Suprapubic skin (tissue), 4 donors: ENCODE data around the gene THRB. TPM values are rescaled to one million over a fixed set of nuclear protein-coding genes. Genes with fewer than 3 reads are reported as not detected.

ENCODE experiments used
- DNase-seq, 2 donors: peaks; one replicate each; pipeline ENCODE4 v3.0.0-alpha.2; 2019; ENCODE audit warnings: low spot score in 2 of 2
- H3K27ac ChIP-seq: fragments of 200-600 bp; sonication (generic); one replicate; pipeline ENCODE4 v1.5.1; 2019
- H3K27me3 ChIP-seq: fragments of 200-600 bp; sonication (generic); one replicate; pipeline ENCODE4 v1.5.1; 2019
- H3K36me3 ChIP-seq: fragments of 200-600 bp; sonication (generic); one replicate; pipeline ENCODE4 v1.5.1; 2019
- H3K4me1 ChIP-seq: fragments of 200-600 bp; sonication (generic); one replicate; pipeline ENCODE4 v1.5.1; 2019
- H3K4me3 ChIP-seq: fragments of 200-600 bp; sonication (generic); one replicate; pipeline ENCODE4 v1.5.1; 2019; ENCODE audit warnings: mild to moderate bottlenecking
- H3K9me3 ChIP-seq: fragments of 200-600 bp; sonication (generic); one replicate; pipeline ENCODE4 v1.5.1; 2019
- CTCF ChIP-seq, 2 donors: fragments of 200-600 bp in 1 of 2; fragments of 450-650 bp in 1 of 2; sonication (generic) in 1 of 2; IDR thresholded peaks; one replicate each; pipeline ENCODE4 v1.5.1; 2016 to 2019; ENCODE audit warnings: antibody characterized with exemption in 2 of 2, mild to moderate bottlenecking in 1 of 2, moderate library complexity in 1 of 2
- EP300 ChIP-seq: sonication (generic); formaldehyde crosslinking; IDR thresholded peaks from one replicate; pipeline ENCODE4 v1.6.1; 2017; ENCODE audit warnings: antibody characterized with exemption
- POLR2A ChIP-seq, 2 donors: fragments of 450-650 bp; IDR thresholded peaks; one replicate each; pipeline ENCODE4 v1.6.1; 2017; ENCODE audit warnings: antibody characterized with exemption in 2 of 2, mild to moderate bottlenecking in 2 of 2, moderate library complexity in 2 of 2
- POLR2AphosphoS5 ChIP-seq, 3 donors: sonication (generic); formaldehyde crosslinking; IDR thresholded peaks; one replicate each; pipeline ENCODE4 v1.6.1; 2017; ENCODE audit warnings: antibody characterized with exemption in 3 of 3
- WGBS: methylation state at CpG from one replicate; pipeline ENCODE4 v1.1.5; 2018; 5-methylcytosine and 5-hydroxymethylcytosine counted together
- total RNA-seq, 4 donors: library from RNA; depleted of rRNA; stranded (reverse); fragments of >200 nt; gene quantifications; one replicate each; pipeline ENCODE4 v1.1.0, GENCODE V29; 2016

THRB gene
- total RNA-seq, 4 donors from 2014 or later, result 16.6 to 32.9 (median 24.4) TPM

- Histone ChIP-seq H3K36me3 (no peaks in the 10 kb centered on the region), H3K4me3 (no peak overlapping the region), H3K27ac (no peak overlapping the region), H3K4me1 (no peaks in the 10 kb centered on the region), H3K27me3 (no peaks in the 10 kb centered on the region), H3K9me3 (no peaks in the 10 kb centered on the region)
- 88% methylated on average over 3 of the region's 3 CpGs for WGBS
- no peak for DNase-seq
- no peak for TF ChIP-seq EP300
- TF ChIP-seq POLR2A (IDR thresholded peaks at IDR 0.05), result no peak
- no peak for TF ChIP-seq CTCF (IDR thresholded peaks at IDR 0.05)
- TF ChIP-seq POLR2AphosphoS5 (IDR thresholded peaks at IDR 0.05), result no peak
Measured at GRCh38 chr3:24271228-24271627, 223.4 kb downstream of the THRB start.

GRCh38 chr3:24270744-24271143, 223.9 kb downstream of the THRB start:
- Histone ChIP-seq H3K27me3 (no peaks in the 10 kb centered on the region), H3K27ac (no peak overlapping the region), H3K36me3 (no peaks in the 10 kb centered on the region), H3K4me3 (no peak overlapping the region), H3K9me3 (no peaks in the 10 kb centered on the region), H3K4me1 (no peaks in the 10 kb centered on the region)
- DNase-seq, result no peak
- 86% methylated on average over 1 of the region's 1 CpG for WGBS
- TF ChIP-seq POLR2AphosphoS5 (IDR thresholded peaks at IDR 0.05) (no peak), EP300 (no peak), POLR2A (IDR thresholded peaks at IDR 0.05) (no peak), CTCF (IDR thresholded peaks at IDR 0.05) (no peak)

- Histone ChIP-seq H3K27ac (no peak overlapping the region), H3K4me1 (no peaks in the 10 kb centered on the region), H3K9me3 (no peaks in the 10 kb centered on the region), H3K27me3 (no peaks in the 10 kb centered on the region), H3K36me3 (no peaks in the 10 kb centered on the region), H3K4me3 (no peak overlapping the region)
- no peak for DNase-seq
- TF ChIP-seq POLR2A (IDR thresholded peaks at IDR 0.05) (no peak), CTCF (IDR thresholded peaks at IDR 0.05) (no peak), EP300 (no peak), POLR2AphosphoS5 (IDR thresholded peaks at IDR 0.05) (no peak)
- 60% methylated on average over 2 of the region's 2 CpGs for WGBS
Measured at GRCh38 chr3:24270204-24270691, 224.4 kb downstream of the THRB start.

GRCh38 chr3:24264748-24265158, 229.9 kb downstream of the THRB start:
- H3K9me3 ChIP-seq, result no peaks in the 10 kb centered on the region
- no peaks in the 10 kb centered on the region for H3K27me3 ChIP-seq
- no peak overlapping the region for H3K27ac ChIP-seq
- no peaks in the 10 kb centered on the region for H3K36me3 ChIP-seq
- TF ChIP-seq CTCF (IDR thresholded peaks at IDR 0.05), result peak; percentile 56 to 65
- no peak for TF ChIP-seq POLR2A (IDR thresholded peaks at IDR 0.05)
- H3K4me3 ChIP-seq, result no peak overlapping the region
- WGBS, result 53% methylated on average over 3 of the region's 3 CpGs
- no peaks in the 10 kb centered on the region for H3K4me1 ChIP-seq
- no peak for DNase-seq

- Histone ChIP-seq H3K36me3 (no peaks in the 10 kb centered on the region), H3K27ac (no peak overlapping the region), H3K9me3 (no peaks in the 10 kb centered on the region), H3K27me3 (no peaks in the 10 kb centered on the region), H3K4me3 (no peak overlapping the region), H3K4me1 (no peaks in the 10 kb centered on the region)
- no peak for DNase-seq
- TF ChIP-seq POLR2AphosphoS5 (IDR thresholded peaks at IDR 0.05), result no peak
- no peak for TF ChIP-seq CTCF (IDR thresholded peaks at IDR 0.05)
- TF ChIP-seq EP300, result no peak
- TF ChIP-seq POLR2A (IDR thresholded peaks at IDR 0.05), result no peak
- WGBS, result 100% methylated on average over 1 of the region's 1 CpG
Measured at GRCh38 chr3:24264011-24264410, 230.6 kb downstream of the THRB start.
